Head of caudate nucleus (tissue), 42 donors: Measurements from ENCODE around the gene FHOD3.

Experiments used
- DNase-seq, 42 donors: peaks; one replicate each; pipeline versions ENCODE4 v3.0.0 to v3.0.0-alpha.2; 2020 to 2021; ENCODE audit warnings: mixed read lengths in 7 of 42
- intact Hi-C: fragments of 100-400 bp; cut with DNase I; formaldehyde crosslinking; loops from one replicate; pipeline ENCODE4 v1.15.0; 2022

FHOD3 gene

DNA sequence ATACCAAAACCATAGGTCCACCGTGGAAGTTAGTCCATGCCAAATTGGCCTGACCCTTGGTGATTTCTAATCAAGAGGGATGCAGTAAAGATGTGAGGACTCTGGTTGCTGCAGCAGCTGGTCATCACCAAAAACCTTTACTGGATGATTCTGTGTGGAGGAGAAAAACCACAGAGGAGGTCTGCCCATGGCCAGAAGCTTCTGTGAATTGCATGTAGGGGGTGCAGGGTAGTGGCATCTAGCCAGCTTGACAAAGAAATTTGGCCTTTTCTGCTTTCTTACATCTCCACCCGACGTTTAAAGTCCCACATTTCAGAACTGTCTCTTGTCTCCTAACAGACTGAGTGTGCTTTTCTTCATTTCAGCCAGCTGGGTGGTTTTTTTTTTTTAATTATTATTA is 351.3 kb downstream of the FHOD3 start:
- intact Hi-C loops: no loop called here
- no peak for DNase-seq

DNA sequence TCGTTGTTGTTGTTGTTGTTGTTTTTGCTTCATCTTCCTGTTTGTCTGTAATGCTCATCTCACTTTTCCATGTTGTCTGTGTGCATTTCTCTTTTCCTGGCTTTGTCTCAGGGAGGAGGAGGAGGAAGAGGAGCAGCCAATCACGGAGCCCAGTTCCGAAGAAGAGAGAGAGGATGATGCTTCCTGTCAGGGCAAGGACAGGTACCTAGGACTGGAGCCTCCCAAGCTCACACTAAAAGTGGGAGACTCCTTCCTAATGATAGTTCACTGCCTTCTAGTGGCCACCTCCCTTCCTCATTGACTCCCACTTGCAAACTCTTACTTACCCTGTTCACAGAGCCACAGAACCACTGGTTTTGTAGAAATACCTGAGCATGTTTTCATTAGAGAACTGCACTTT is 351.7 kb downstream of the FHOD3 start:
- no peak for DNase-seq
- intact Hi-C loops: no loop called here

DNA sequence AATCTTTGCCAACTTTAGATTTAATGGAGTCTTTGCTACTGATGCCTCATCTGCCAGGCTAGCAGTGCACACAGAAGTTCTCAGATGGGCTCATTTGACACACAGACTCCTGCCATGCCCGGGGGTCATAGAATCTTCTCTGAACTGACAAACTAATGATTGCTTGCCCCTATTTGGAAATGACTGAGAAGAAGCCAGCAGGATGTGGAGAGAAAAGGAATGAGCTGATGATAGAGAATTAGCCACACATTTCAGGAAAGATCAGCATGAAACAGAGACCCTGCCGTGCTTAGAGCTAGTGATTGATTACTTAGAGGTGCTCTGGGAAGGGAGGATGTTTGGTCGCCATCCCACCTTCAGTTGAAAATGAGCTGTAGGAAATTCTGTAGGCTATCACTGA is 352.8 kb downstream of the FHOD3 start:
- no peak for DNase-seq
- intact Hi-C loops: no loop called here

DNA sequence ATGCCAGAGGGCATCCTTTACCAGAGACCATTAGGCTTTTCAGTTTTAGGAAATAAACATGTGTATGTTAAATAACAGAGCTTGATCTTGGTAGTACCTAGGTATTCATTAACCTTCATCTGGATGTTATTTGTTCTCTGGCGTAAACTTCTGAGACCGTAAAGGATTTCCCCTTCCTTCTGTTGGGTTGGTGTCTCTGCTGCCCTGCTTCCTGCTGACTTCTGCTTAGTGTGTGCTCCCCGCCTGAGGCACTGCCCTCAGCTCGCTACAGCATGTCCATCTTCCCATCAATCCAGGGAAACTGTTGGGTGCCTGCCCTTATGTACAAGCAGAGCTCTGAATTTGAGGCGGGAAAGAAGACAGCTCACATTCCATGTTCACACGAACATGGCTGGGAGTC is 353.4 kb downstream of the FHOD3 start:
- intact Hi-C loops: no loop called here
- no peak for DNase-seq

DNA sequence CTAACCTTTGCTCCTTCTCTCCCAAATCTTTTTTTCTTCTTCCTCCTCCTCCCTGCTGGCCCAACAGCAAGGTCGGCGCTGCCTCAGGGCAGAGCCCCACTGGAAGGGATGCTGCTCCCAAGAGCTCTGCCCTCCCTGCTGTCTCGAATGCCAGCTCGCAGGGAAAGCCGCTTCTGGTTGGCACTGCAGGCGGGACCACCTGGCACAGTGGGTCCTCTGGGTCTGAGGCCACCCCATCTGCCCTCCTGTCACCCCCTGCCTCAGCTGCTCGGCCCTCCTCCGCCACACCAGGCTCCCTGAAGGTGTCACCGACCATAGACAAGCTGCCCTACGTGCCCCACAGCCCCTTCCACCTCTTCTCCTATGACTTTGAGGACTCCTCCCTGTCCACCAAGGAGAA is 355.0 kb downstream of the FHOD3 start:
- intact Hi-C loops: no loop called here
- DNase-seq: no peak

DNA sequence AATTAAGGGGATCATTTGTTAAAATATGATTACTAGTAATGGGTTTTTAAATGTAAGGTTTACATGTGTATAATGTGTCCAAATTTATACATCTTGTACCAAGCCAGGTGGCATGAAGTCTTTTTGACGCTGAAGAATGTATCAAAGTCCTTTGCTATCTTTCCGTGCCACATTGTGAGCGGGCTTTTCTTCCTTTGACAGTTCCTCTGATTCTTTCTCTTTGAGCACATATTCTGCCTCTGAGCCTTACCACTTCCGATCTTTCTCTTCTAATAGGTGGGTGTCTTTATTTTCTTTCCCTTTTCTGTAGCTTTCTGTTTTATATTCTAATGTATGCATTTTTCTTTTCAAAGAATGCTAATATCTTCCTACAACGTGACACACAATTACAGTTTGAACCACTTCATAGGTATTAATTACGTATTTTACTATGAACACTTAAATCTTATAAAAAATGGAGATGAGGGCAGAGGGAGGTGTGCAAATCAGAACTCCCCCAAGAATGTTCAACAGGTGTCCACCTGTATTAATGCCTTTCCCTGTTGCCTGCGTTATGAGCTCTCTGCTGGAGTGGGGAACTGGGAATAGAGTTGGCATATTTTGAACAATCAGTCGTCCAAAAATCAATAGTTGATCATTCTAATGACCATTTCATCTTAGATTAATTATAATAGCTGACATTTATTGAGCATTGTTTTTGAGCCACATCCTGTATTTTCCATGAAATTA is 355.8 kb downstream of the FHOD3 start:
- DNase-seq: no peak
- intact Hi-C loops: no loop called here

DNA sequence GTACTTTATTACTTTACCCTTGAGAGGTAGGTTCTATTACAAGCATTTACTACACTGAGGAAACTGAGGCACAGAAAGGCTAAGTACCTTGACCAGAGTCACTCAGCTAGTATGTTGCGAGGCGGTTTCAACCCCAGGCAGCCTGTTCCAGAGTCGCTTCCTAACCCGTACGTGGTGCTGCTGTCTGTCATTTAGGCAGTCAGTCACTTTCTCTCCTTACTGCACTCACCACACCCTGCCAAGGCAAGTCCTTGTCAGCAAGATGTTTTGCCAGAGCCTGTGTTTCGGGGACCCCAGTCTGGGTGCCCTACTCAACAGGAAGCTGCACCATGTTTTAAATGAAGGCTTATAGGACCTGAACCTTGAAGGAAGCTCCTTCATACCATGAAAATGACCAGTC is 356.4 kb downstream of the FHOD3 start:
- DNase-seq: no peak

DNA sequence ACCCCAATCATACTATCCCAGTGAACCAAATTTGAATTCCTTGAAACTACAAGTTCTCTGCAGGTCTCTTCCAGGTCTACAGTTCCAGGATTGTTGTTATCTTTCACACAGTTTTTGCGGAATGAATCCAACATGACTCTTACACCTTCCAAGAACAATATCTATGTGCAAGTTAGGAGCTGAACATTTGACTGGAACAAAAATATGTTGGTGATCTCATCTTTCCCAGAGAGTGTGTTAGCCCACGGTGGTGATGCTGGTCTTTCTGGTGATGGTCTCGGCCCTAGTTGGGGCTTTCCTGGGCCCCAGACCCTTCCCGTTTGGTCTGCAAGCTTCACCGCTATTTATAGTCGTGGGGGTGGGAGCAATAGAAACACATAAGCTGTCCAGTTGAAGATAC is 357.6 kb downstream of the FHOD3 start:
- no peak for DNase-seq
- intact Hi-C loops: no loop called here

More for the DNA sequence above, 356.4 kb downstream of the FHOD3 start:
- intact Hi-C loops: no loop called here

DNA sequence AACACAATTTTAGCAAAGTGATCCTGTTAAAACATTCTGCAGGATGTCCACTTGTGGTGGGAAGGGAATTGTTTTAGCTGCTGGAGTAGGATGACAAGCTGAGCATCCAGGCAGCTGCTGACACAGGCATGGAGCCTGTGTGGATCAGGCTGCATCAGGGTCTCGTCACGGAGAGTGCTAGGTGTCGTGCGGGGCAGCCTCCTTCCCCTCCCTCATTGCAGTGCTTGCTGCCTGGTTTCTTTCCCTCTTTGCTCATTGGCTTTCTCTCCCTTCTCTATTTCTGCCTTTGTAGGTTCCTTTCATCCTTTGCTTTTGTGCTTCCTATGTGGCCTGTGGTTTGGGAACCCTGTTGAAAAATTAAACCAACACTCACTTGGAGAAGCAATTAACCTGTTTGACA is 358.4 kb downstream of the FHOD3 start:
- no peak for DNase-seq

DNA sequence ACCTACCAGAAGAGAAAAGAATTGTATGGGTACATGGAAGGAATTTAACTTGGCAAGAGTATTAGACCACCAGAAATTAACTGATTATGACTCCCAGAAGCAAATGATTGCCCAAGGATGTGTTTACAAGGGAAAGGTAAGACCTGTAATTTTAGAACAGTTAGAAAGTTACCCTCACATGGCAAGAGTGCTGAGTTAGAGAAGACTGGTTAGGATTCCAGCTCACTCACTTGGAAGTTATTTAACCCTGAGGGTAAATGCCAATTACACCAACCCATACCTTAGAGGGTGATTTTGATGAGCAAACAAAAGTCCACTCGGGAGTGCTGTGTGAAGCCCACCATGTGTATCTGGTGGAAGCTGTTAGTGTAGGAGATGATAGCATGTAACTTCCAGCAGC is 361.1 kb downstream of the FHOD3 start:
- DNase-seq: no peak
- intact Hi-C loops: no loop called here

More for the DNA sequence above, 358.4 kb downstream of the FHOD3 start:
- intact Hi-C loops: no loop called here

DNA sequence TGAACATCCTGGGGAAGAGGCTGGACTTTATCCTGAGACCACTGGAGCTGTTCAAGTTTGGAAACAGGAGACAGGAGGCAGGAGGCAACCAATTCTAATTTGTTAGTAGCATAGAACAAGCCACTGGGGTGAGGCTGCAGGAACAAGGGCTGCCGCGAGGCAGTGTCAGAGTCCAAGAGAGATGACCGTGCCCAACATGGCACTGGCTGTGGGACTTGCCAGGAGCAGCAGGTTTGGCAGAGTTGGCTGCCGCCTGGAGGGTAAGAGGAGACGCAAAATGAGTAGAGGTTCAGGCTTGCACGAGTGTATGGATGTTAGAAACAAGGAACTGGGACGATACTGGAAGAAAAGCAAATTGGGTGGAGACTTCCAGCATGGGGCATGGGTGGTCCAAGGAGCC is 362.8 kb downstream of the FHOD3 start:
- intact Hi-C loops: no loop called here

DNA sequence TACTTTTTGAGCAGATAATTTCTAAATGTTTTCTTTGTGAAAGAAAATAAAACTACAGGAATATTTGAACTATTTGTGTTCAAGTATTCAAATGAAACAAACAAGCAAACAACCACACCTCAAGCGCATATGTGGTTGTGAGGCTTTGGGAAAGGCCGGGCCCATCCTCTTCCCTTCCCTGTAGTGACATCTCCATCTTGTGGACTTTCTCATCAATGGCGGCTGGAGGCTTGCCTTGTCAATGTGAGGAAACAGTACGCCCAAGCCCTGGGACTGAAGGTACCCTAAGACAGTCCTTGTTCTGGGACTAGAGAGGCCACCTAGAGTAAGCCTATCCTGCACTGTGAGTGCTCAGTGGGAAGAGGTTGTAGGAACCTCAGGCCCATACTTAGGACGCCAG is 364.5 kb downstream of the FHOD3 start:
- DNase-seq: no peak
- intact Hi-C loops: no loop called here

More for the DNA sequence above, 362.8 kb downstream of the FHOD3 start:
- no peak for DNase-seq

DNA sequence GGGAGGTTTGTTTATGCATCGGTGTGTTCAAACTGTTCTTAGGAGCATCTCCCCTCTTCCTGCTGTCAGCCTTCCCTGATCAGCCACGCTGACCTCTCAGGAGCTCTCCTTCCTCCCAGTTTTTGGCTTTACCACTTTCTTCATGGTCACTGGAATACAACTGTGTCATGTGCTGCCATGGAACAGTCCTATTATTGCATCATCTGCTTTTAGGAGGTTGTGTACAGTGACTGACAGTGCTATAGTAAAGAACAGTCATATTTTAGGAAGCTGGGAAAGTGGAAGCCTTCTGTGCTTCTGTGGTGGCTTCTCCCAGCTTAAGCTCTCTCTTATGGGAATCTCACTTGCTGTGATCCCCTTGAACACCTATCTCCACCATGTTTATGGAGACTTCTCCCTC is 365.8 kb downstream of the FHOD3 start:
- no peak for DNase-seq
- intact Hi-C loops: no loop called here

DNA sequence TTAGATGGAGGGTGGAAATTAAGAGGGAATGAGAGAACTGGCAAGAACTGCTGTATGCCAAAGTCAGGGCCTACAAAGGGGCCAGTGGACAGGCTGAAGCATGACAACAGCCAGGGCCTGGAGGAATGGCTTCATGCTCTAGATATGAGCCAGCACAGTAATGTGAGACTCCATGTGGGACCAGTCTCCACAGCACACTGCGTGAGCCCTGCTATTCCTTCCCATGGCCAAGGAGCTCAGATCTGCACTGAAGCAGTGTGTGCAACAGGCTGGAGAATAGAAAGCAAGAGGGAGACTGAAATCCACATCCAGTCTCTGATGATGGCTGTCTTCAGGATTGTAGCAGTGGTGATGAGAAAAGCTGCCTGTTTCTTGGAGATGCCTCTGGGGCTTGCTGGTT is 368.4 kb downstream of the FHOD3 start:
- intact Hi-C loops: no loop called here

DNA sequence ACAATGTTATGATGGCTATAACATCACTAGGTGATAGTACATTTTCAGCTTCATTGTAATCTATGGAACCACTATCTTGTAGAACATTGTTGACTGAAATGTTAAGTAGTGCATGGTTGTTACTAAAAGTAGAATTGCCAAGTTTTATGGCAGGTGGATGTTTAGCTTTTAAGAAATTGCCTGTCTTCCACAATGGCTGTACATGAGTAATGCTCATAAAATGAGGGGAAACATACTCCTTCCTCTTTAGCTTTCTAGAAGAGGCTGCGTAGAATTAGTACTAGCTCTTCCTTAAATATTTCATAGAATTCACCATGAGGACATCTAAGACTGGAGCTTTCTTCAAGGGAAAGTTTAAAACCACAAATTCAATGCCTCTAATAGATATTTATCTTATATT is 370.3 kb downstream of the FHOD3 start:
- DNase-seq: no peak
- intact Hi-C loops: no loop called here

More for the DNA sequence above, 368.4 kb downstream of the FHOD3 start:
- no peak for DNase-seq

DNA sequence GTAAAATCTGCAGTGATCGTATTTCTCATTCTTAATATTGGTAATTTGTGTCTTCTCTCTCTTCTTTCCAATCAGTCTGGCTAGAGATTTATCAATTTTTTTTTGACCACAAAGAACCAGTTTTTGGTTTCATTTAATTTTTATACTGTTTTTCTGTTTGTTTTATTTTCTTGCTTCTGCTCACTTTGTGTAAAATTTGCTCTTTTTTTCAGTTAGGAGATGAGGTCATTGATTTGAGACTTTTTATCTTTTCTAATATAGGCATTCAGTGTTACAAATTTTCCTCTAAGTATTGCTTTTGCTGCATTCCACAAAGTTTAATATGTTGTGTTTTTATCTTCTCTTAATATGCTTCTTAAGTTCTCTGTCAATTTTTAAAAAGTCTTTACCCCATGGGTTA is 370.8 kb downstream of the FHOD3 start:
- DNase-seq: no peak
- intact Hi-C loops: no loop called here

DNA sequence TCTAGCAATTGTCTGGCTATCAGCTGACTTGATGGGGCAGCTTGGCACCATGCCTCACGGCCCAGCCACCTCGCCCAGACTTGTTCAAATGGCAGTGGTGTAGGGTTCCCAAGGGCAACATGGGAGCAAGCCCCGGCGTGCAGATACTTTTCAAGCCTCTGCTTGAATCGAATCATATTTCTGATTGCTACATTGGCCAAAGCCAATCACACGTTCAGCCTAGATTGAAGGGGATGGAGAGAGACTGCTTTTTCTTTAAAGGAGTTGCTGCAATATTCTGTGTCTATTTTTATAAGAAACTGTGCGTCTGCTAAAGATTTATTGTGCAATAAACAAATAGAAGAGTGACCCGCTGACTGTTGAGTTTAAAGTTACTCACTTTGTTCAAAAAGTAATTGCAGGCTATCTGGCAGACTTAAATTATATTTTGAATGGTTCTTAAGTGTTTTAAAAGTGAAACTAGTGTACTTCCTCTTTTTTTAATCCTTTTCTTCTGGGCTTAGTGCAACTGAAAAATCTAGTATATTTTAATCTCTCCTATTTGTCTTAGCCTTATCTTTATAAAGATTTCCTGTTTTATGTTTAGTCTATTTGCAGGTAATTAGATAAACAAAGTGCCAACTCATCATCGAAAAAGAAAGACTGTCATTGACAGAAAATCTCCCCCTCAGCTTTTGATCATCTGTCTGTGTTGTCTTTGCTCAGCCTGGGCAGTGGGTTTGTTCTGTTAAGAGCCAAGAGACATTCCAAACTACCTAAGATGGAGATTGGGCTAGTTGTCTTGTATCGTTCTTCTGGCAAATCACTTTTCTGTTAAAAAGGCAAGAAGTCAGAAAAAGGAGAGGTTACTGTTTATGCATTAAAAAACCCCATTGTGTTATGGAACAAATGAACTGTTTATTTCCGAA is 375.2 kb downstream of the FHOD3 start:
- intact Hi-C loops: no loop called here
- DNase-seq: no peak

DNA sequence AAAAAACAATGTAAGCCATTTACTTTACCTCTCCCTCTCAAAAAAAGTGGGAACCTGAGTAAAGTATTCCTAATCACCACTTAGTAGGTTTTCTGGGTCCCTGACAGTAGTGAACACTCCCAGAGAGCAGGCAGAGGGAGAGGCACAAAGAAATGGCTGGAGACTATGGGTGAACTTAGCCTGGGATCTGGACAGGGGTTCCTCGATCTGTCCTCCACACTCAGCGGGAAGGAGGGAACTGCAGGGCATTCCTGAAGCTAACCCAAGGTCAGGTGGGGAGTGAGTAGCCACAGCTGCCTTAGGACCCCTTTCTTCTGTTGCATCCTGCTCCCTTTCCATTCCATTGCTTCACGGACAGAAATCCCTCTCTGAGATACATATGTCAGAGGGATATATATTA is 375.9 kb downstream of the FHOD3 start:
- DNase-seq: no peak
- intact Hi-C loops: no loop called here

DNA sequence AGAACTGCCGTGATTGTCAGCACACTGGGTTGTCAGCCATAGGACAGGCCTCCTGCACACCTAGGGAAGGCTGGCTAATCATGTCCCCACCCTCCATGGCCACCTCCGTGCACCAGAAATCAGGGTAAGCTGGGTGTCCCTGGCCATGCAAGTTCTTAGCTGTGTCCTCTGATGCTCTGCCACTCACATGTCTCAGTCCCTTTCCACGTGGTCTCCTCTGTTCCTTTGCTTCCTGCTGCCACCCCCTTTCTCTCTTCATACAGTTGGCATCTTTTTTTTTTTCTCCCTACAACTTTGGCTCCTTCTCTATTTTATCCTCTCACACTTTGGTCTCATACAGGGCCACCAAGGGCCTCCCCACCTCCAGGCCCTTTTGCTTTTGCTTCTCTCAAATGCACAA is 377.6 kb downstream of the FHOD3 start:
- DNase-seq: no peak
- intact Hi-C loops: no loop called here

DNA sequence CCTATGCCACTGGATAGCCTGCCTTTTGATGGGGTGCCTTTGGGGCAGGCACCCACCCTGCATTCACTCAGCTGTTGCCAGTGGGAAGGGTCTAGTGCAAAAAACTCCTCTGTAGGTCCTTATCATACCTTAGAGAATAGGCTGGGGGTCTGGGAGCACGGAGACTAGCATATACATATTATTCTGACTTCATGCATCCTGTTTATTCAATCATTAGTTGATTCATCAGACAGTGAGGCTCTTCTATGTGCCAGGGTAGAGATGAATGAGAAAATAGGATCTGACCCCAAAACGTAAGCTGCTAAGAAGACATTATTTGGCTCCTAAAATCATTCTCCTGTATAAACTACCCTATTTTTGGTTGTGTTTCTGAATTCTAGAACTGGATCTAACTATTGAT is 378.0 kb downstream of the FHOD3 start:
- intact Hi-C loops: no loop called here
- no peak for DNase-seq

DNA sequence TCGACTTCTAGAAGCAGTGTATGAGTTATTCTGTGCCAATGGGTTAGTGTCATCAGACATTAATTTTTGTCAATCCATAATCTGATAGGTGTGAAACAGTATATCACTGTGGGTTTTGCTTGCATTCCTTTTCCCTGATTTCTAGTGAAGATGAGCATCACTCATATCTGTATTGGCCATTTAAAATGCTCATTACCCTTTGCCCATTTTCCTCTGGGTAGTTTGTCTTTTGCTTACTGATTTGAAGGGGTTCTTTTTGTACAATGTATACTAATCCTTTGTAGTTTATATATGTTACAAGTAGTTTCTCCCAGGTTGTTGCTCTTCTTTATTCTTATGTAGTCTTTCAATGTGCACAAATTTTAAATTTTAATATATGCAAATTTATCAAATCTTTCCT is 379.1 kb downstream of the FHOD3 start:
- intact Hi-C loops: no loop called here

More for the DNA sequence above, 379.1 kb downstream of the FHOD3 start:
- DNase-seq: no peak
